Measurements from ENCODE around the gene ARHGAP21. TPM values are rescaled to one million over a fixed set of nuclear protein-coding genes. Genes with fewer than 3 reads are reported as not detected.

The ARHGAP21 gene
- total RNA-seq, 1 experiment from 2014 or later = 115 TPM

DNA sequence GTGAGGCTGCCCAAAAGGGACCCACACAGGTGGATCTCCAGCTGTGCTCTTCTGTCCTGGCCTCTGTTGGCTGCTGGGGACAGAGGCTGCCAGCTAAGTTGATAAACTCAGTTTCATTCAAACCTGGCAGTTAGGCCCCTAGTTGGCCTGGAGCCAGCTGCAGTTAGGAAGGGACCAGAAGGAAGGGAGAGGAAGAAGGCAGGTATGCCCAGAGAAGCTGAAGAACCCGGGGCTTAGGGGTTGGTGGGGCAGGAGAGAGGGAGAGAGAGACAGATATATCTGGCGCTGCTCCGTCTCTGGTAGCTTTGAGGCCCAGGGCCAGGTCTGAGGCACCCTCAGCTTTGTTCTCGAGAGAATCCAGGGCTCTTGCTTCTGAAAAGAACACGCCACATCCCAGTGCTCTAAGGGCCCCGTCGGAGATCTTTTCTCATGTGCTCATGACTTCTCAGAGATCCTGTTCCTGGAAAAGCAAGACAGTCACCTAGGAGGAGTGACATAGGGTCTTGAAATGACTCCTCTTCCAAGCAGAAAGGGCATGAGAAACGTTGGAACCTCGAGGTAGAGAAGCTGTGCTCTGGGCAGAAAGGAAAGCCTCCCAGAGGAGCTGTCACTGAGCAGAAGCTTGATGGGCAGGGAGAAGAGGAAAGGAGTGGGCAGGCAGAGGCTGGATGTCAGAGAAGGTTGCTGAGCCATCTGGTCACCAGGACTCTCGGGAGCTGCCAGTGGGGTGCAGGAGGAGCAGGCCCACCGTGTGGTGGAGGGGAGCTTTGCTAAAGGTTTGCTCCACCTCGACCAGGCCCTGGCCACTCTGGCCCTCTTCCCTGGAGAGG is 153.6 kb downstream of the ARHGAP21 start:
- no TSS peak for BruUV-seq (replicated peaks)
- no peak for DNase-seq
- ChIA-PET CTCF (no interaction called here), POLR2A (ENCODE audit: unreplicated experiment) (no interaction called here)
- no peak for TF ChIP-seq EZH2 (IDR thresholded peaks at IDR 0.05; ENCODE audit: low read depth)
- TF ChIP-seq CTCF (conservative IDR thresholded peaks at IDR 0.05) = no peak
- H3K9me2 ChIP-seq (ENCODE audit: insufficient read depth) = no peaks in the 10 kb centered on the region
- H3F3A ChIP-seq (ENCODE audit: insufficient read depth, low read depth) = no peaks in the 10 kb centered on the region
- intact Hi-C loops (cut with micrococcal nuclease; ENCODE audit: unreplicated experiment) = no loop called here
- H3K79me2 ChIP-seq (ENCODE audit: low read depth) = no peaks in the 10 kb centered on the region
- H3K27me3 ChIP-seq (ENCODE audit: insufficient read depth, low read depth) = no peaks in the 10 kb centered on the region
- H3K27ac ChIP-seq = no peak overlapping the region
- H3K4me3 ChIP-seq = no peak overlapping the region
- no peaks in the 10 kb centered on the region for H4K20me1 ChIP-seq (ENCODE audit: insufficient read depth)
- H3K4me1 ChIP-seq (replicated peaks; ENCODE audit: insufficient read depth) = no peaks in the 10 kb centered on the region
- H3K9me3 ChIP-seq (ENCODE audit: insufficient read depth, low read depth) = no peaks in the 10 kb centered on the region
- H3K4me2 ChIP-seq = no peak overlapping the region
- H2AFZ ChIP-seq = no peak overlapping the region
- H3K36me3 ChIP-seq (ENCODE audit: low read depth) = no peaks in the 10 kb centered on the region

DNA sequence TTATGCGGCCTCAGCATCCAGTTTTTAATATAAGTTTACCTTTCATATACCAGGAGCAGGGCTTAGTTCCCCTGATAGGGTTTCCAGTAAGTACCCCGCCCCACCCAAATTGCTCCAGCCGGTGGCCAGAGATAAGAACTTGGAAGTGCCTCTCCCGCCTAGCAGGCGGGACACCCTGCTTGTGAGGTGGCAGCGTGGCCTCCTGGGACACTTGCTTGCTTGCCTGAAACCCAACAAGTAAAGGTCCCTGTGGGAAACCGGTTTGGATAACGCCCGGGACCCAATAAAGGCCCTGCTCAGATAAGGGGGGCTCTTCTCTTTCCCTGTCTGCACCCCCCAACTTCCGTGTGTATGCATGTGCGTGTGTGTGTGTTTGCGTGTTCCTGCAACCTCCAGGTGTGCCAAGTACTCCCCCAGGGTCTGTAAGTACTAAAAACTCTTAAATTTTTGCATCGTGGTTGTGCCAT is 154.3 kb downstream of the ARHGAP21 start:
- Histone ChIP-seq H2AFZ (no peak overlapping the region), H3K36me3 (ENCODE audit: low read depth) (no peaks in the 10 kb centered on the region), H3K4me1 (replicated peaks; ENCODE audit: insufficient read depth) (no peaks in the 10 kb centered on the region), H3K79me2 (ENCODE audit: low read depth) (no peaks in the 10 kb centered on the region), H4K20me1 (ENCODE audit: insufficient read depth) (no peaks in the 10 kb centered on the region), H3K9me3 (ENCODE audit: insufficient read depth, low read depth) (no peaks in the 10 kb centered on the region), H3F3A (ENCODE audit: insufficient read depth, low read depth) (no peaks in the 10 kb centered on the region), H3K9me2 (ENCODE audit: insufficient read depth) (no peaks in the 10 kb centered on the region), H3K27me3 (ENCODE audit: insufficient read depth, low read depth) (no peaks in the 10 kb centered on the region), H3K4me3 (no peak overlapping the region), H3K27ac (no peak overlapping the region), H3K4me2 (no peak overlapping the region)
- ChIA-PET CTCF (no interaction called here), POLR2A (ENCODE audit: unreplicated experiment) (no interaction called here)
- BruUV-seq (replicated peaks) = no TSS peak
- no peak for TF ChIP-seq CTCF (conservative IDR thresholded peaks at IDR 0.05)
- no peak for TF ChIP-seq EZH2 (IDR thresholded peaks at IDR 0.05; ENCODE audit: low read depth)
- intact Hi-C loops (cut with micrococcal nuclease; ENCODE audit: unreplicated experiment) = no loop called here
- DNase-seq = no peak

GRCh38 chr10:24568042-24568441 is 155.6 kb downstream of the ARHGAP21 start:
- Histone ChIP-seq H3K4me3 (no peak overlapping the region), H3F3A (ENCODE audit: insufficient read depth, low read depth) (no peaks in the 10 kb centered on the region), H3K4me2 (no peak overlapping the region), H4K20me1 (ENCODE audit: insufficient read depth) (no peaks in the 10 kb centered on the region), H3K36me3 (ENCODE audit: low read depth) (no peaks in the 10 kb centered on the region), H2AFZ (no peak overlapping the region), H3K27ac (no peak overlapping the region), H3K79me2 (ENCODE audit: low read depth) (no peaks in the 10 kb centered on the region), H3K27me3 (ENCODE audit: insufficient read depth, low read depth) (no peaks in the 10 kb centered on the region), H3K9me3 (ENCODE audit: insufficient read depth, low read depth) (no peaks in the 10 kb centered on the region), H3K4me1 (replicated peaks; ENCODE audit: insufficient read depth) (no peaks in the 10 kb centered on the region), H3K9me2 (ENCODE audit: insufficient read depth) (no peaks in the 10 kb centered on the region)
- ChIA-PET CTCF (no interaction called here), POLR2A (ENCODE audit: unreplicated experiment) (no interaction called here)
- intact Hi-C loops (cut with micrococcal nuclease; ENCODE audit: unreplicated experiment) = no loop called here
- BruUV-seq (replicated peaks) = no TSS peak
- TF ChIP-seq CTCF (conservative IDR thresholded peaks at IDR 0.05) = no peak
- no peak for TF ChIP-seq EZH2 (IDR thresholded peaks at IDR 0.05; ENCODE audit: low read depth)
- no peak for DNase-seq
